Loucy (cell line): ENCODE results near the gene HMGB3.

Experiments
- H2AFZ ChIP-seq: fragments of 200-600 bp; sonication (generic); 2 replicates; pipeline ENCODE4 v1.6.0; 2016; ENCODE audit warnings: antibody characterized with exemption, mild to moderate bottlenecking, low read length, moderate library complexity
- H3F3A ChIP-seq: fragments of 200-600 bp; 2 replicates; pipeline ENCODE4 v1.6.0; 2016; ENCODE audit warnings: antibody characterized with exemption, low read depth, mild to moderate bottlenecking
- H3K27me3 ChIP-seq: fragments of 200-600 bp; sonication (generic); 2 replicates; pipeline ENCODE4 v1.6.1; 2014; ENCODE audit warnings: low read length, mild to moderate bottlenecking; ENCODE audit not compliant: insufficient read depth, poor library complexity, severe bottlenecking
- H3K36me3 ChIP-seq: fragments of 200-600 bp; sonication (generic); 2 replicates; pipeline ENCODE4 v1.6.1; 2016; ENCODE audit warnings: low read length; ENCODE audit not compliant: insufficient read depth
- H3K4me1 ChIP-seq: fragments of 200-600 bp; sonication (generic); 2 replicates; pipeline ENCODE4 v1.5.1; 2014; ENCODE audit warnings: low read length, mild to moderate bottlenecking; ENCODE audit not compliant: insufficient read depth, poor library complexity, severe bottlenecking
- H3K4me2 ChIP-seq: fragments of 200-600 bp; sonication (generic); 2 replicates; pipeline ENCODE4 v1.6.0; 2014; ENCODE audit warnings: antibody characterized with exemption, low read length, low read depth, mild to moderate bottlenecking; ENCODE audit not compliant: poor library complexity, severe bottlenecking
- H3K4me3 ChIP-seq: fragments of 200-600 bp; sonication (generic); 2 replicates; pipeline ENCODE4 v1.5.1; 2014; ENCODE audit warnings: low read length, mild to moderate bottlenecking, mixed read lengths; ENCODE audit not compliant: poor library complexity, severe bottlenecking
- H3K79me2 ChIP-seq: fragments of 200-600 bp; sonication (generic); 2 replicates; pipeline ENCODE4 v1.6.1; 2014; ENCODE audit warnings: low read length; ENCODE audit not compliant: insufficient read depth
- H3K9ac ChIP-seq: fragments of 200-600 bp; sonication (generic); 2 replicates; pipeline ENCODE4 v1.6.0; 2014; ENCODE audit warnings: mild to moderate bottlenecking, low read depth, low read length, moderate library complexity; ENCODE audit not compliant: poor library complexity, severe bottlenecking
- H3K9me2 ChIP-seq: fragments of 200-600 bp; sonication (generic); replicated peaks from 2 replicates; pipeline ENCODE4 v1.6.1; 2016; ENCODE audit warnings: low read depth, low read length, mixed read lengths
- H3K9me3 ChIP-seq: fragments of 200-600 bp; sonication (generic); 2 replicates; pipeline ENCODE4 v1.6.1; 2014; ENCODE audit warnings: mild to moderate bottlenecking, antibody characterized with exemption, low read length, low read depth; ENCODE audit not compliant: insufficient read depth
- H4K20me1 ChIP-seq: fragments of 200-600 bp; sonication (generic); 2 replicates; pipeline ENCODE4 v1.6.0; 2014; ENCODE audit warnings: antibody characterized with exemption, low read length, mild to moderate bottlenecking; ENCODE audit not compliant: insufficient read depth, poor library complexity, severe bottlenecking
- CTCF ChIP-seq: fragments of 200-600 bp; sonication (generic); conservative IDR thresholded peaks from 2 replicates; pipeline ENCODE4 v1.5.1; 2014; ENCODE audit warnings: mild to moderate bottlenecking, antibody characterized with exemption, low read length
- EZH2phosphoT487 ChIP-seq: fragments of 200-600 bp; IDR thresholded peaks from 2 replicates; pipeline ENCODE4 v1.6.1; 2018; ENCODE audit warnings: antibody characterized with exemption, mild to moderate bottlenecking, moderate library complexity, borderline replicate concordance

HMGB3 gene

GRCh38 chrX:150972450-150972849 is 10.7 kb upstream of the HMGB3 start:
- no peaks in the 10 kb centered on the region for H3K27me3 ChIP-seq
- H3K36me3 ChIP-seq = no peaks in the 10 kb centered on the region
- H3K9me3 ChIP-seq = no peaks in the 10 kb centered on the region
- no peaks in the 10 kb centered on the region for H3K79me2 ChIP-seq
- H4K20me1 ChIP-seq = no peaks in the 10 kb centered on the region
- H3K4me2 ChIP-seq = no peak overlapping the region
- TF ChIP-seq EZH2phosphoT487 (no peak), CTCF (no peak)
- H2AFZ ChIP-seq = no peak overlapping the region
- H3K4me3 ChIP-seq = no peak overlapping the region
- no peaks in the 10 kb centered on the region for H3K9me2 ChIP-seq
- H3K4me1 ChIP-seq = no peaks in the 10 kb centered on the region
- H3K9ac ChIP-seq = no peak overlapping the region
- no peaks in the 10 kb centered on the region for H3F3A ChIP-seq

GRCh38 chrX:150975655-150976390 is 7.3 kb upstream of the HMGB3 start:
- Histone ChIP-seq H3K36me3 (no peaks in the 10 kb centered on the region), H3F3A (no peaks in the 10 kb centered on the region), H3K9me3 (no peaks in the 10 kb centered on the region), H3K9me2 (no peaks in the 10 kb centered on the region), H3K27me3 (no peaks in the 10 kb centered on the region), H3K4me2 (no peak overlapping the region), H2AFZ (no peak overlapping the region), H3K4me1 (no peaks in the 10 kb centered on the region), H3K79me2 (no peaks in the 10 kb centered on the region), H4K20me1 (no peaks in the 10 kb centered on the region), H3K4me3 (no peak overlapping the region), H3K9ac (no peak overlapping the region)
- no peak for TF ChIP-seq CTCF
- no peak for TF ChIP-seq EZH2phosphoT487

- H3K4me2 ChIP-seq = no peak overlapping the region
- H3K9ac ChIP-seq = no peak overlapping the region
- no peaks in the 10 kb centered on the region for H3K79me2 ChIP-seq
- no peaks in the 10 kb centered on the region for H3K9me3 ChIP-seq
- no peak overlapping the region for H3K4me3 ChIP-seq
- TF ChIP-seq EZH2phosphoT487 (no peak), CTCF (no peak)
- H3K4me1 ChIP-seq = no peaks in the 10 kb centered on the region
- no peaks in the 10 kb centered on the region for H3F3A ChIP-seq
- H3K36me3 ChIP-seq = no peaks in the 10 kb centered on the region
- no peaks in the 10 kb centered on the region for H4K20me1 ChIP-seq
- no peaks in the 10 kb centered on the region for H3K27me3 ChIP-seq
- H2AFZ ChIP-seq = no peak overlapping the region
- H3K9me2 ChIP-seq = no peaks in the 10 kb centered on the region
Observed at GRCh38 chrX:150977411-150978162, 5.5 kb upstream of the HMGB3 start.
